Activated CD8-positive, alpha-beta memory T cell treated with anti-CD3 and anti-CD28 coated beads for 36 hours (primary cell): ENCODE measurements around the gene SCGB1D2. TPM values are rescaled to one million over a fixed set of nuclear protein-coding genes. Genes with fewer than 3 reads are reported as not detected.
"Not testable (repeated sequence)": the region's sequence is repeated elsewhere in the genome, so short reads cannot be mapped to it uniquely, and the experiment has no call there.

Source experiments
- CTCF ChIA-PET: fragments of 350-600 bp; sonication (Branson Sonifier 250); formaldehyde crosslinking; loops from one replicate; lab custom pipeline; 2021; ENCODE audit warnings: antibody characterized with exemption; lab: Charles Lee
- POLR2A ChIA-PET: fragments of 350-600 bp; sonication (Branson Sonifier 250); formaldehyde crosslinking; loops from one replicate; lab custom pipeline; 2021; ENCODE audit warnings: antibody characterized with exemption; lab: Charles Lee
- total RNA-seq, 2 experiments: library from RNA; stranded (reverse); gene quantifications; one replicate each; pipeline ENCODE4 v1.2.3, GENCODE V29; 2021

SCGB1D2 gene, protein sequence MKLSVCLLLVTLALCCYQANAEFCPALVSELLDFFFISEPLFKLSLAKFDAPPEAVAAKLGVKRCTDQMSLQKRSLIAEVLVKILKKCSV
- not detected for total RNA-seq

DNA sequence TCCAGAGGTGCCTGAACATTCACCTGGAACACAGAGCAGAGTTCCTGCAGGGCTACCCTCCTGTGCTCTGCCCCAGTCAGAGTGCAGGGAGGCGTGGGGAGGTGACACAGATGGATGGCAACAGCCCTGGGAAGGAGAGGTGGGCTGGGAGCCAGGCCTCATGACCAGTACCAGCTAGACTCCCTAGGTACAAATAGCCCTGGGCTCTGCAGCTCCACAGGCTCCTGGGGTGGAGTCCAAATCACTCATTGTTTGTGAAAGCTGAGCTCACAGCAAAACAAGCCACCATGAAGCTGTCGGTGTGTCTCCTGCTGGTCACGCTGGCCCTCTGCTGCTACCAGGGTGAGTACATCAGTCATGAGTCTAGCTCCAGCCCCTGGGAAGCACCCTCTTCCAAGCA lies at the start of gene SCGB1D2:
Gene SCGB1D2, plus strand, starts transcription at position 219 of the 400 bp plus-strand sequence. Its CDS starts 69 bp downstream, at position 288.
- CTCF ChIA-PET, result interaction anchor here (0.7 kb wide), 1 partner anchor 69 kb away, joined by 3 read pairs; no protein-coding TSS in a partner anchor
- POLR2A ChIA-PET, result no interaction called here

DNA sequence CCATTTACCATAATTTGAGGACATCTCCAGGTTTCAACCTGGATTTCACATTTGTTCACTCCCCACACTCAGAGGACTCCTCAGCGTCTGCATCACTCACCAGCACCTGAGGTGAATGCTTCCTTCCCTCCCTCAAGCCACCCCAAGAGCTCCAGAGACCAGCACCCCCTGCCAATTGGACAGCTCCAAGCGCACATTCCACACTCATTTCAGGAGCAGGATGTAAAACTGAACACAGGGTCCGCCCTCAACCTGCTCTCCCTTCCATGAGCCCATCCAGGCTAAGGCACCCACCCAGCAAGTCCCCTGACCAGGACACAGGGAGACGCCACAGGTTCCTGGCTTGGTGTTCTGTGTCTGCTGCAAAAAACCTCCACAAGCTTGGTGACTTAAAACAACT lies 48.1 kb upstream of the SCGB1D2 start:
- ChIA-PET POLR2A (no interaction called here), CTCF (no interaction called here)

DNA sequence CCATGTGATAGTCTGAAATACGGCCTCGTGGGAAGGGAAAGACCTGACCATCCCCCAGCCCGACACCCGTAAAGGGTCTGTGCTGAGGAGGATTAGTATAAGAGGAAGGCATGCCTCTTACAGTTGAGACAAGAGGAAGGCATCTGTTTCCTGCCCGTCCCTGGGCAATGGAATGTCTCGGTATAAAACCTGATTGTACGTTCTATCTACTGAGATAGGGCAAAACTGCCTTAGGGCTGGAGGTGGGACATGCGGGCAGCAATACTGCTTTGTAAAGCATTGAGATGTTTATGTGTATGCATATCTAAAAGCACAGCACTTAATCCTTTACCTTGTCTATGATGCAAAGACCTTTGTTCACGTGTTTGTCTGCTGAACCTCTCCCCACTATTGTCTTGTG lies 47.0 kb upstream of the SCGB1D2 start:
- POLR2A ChIA-PET, CTCF ChIA-PET: not testable (repeated sequence)

DNA sequence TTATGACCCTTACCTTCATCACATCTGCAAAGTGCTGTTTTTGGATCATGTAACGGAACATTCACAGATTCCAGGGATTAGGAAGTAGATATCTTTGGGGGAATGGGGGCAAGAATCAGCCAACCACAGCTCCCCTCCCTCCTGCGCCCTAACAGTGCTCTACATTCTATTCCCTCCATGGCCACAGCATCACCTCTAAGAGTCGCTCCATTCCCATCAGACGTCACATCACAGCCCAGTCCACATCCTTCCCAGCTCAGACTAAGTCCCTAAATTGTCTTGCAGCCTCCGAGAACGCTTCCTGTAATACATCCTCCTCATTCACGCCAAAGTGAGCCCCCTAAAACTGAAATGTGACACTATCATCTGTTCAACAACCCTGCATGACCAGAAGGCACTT lies 46.1 kb upstream of the SCGB1D2 start:
- CTCF ChIA-PET, result no interaction called here
- POLR2A ChIA-PET, result no interaction called here

DNA sequence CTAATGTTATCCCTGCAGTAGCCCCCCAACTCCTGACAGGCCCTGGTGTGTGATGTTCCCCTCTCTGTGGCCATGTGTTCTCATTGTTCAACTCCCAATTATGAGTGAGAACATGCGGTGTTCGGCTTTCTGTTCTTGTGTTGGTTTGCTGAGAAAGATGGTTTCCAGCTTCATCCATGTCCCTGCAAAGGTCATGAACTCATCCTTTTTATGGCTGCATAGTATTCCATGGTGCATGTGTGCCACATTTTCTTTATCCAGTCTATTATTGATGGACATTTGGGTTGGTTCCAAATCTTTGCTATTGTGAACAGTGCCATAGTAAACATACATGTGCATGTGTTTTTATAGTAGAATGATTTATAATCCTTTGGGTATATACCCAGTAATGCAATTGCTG lies 44.6 kb upstream of the SCGB1D2 start:
- POLR2A ChIA-PET, CTCF ChIA-PET: not testable (repeated sequence)

DNA sequence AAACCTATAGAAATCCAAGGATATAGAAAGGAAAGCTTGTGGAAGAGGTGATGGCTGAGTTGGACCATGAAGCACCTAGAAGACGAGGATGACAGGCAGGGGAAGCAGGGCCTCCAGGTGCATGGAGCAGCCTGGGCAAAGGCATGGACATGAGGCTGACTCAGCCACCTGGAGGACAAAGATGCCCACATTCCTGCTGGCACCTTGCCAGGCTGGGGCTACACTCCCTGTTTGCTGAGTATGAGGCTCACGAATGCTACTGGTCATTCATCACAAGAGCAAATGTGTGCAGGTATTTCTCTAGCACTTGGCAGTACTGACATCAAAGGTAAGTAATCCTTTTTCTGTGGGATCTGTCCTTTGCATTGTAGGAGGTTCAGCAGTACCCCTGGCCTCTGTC lies 40.7 kb upstream of the SCGB1D2 start:
- POLR2A ChIA-PET, result no interaction called here

DNA sequence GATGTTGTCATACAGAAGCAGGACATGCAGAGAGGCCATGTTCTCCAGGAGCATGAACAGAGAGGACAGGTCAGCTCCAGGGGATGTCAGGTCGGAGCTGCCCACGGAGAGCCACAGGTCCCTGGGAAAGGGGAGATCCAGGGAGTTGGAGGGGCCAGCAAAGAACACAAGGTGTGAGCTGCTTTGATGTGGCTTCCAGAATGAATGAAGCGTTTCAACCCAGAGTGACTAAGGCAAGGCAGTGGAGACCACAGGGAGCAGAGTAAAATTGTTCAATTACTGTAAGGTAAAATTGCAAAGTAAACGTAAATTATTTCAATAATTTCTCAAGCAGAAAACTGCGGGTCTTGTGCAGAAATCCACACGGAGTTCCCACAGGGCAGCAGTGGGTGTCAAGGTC lies 39.1 kb upstream of the SCGB1D2 start:
- CTCF ChIA-PET, result no interaction called here
- POLR2A ChIA-PET, result no interaction called here

More for the DNA sequence above, 40.7 kb upstream of the SCGB1D2 start:
- CTCF ChIA-PET, result no interaction called here

DNA sequence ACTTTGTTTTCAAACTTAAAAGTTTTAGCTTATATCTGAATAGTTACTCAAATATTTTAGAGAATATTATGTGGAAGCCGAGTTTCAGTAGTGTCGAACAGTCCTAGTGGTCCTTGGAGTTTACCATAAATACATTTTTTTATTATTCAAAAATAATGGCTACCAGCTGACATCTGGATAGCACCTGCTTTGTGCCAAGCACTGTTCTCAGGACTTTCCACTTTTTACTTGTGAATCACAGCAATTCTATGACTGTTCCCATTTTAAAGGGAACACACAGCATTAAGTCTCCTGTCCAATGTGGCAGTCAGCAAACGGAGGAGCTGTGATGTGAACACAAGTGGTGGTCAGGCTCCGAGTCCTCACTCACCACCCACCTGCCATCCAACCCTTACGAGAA lies 37.6 kb upstream of the SCGB1D2 start:
- CTCF ChIA-PET, result interaction anchor here (0.7 kb wide), 1 partner anchor 726 kb away, joined by 3 read pairs; no protein-coding TSS in a partner anchor
- POLR2A ChIA-PET, result no interaction called here

DNA sequence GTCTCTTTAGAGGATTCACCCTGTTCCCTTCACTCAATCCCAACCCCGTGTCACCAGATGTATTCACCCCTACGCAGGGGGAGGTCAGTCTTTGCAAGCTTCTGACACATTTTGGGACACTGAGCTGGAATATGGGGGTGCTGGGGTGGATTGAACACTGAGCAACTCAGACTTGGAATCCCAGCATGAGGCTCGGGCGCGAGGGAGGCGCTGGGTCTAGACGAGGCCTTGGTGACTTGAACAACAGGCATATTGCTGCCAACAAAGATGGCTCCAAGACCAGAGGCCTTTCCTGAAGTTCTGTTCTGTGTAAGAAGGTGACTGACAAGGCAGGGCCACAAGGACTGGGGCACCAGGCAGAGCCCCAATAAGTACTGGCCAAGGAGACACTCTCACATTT lies 36.6 kb upstream of the SCGB1D2 start:
- CTCF ChIA-PET, result no interaction called here
- POLR2A ChIA-PET, result no interaction called here

DNA sequence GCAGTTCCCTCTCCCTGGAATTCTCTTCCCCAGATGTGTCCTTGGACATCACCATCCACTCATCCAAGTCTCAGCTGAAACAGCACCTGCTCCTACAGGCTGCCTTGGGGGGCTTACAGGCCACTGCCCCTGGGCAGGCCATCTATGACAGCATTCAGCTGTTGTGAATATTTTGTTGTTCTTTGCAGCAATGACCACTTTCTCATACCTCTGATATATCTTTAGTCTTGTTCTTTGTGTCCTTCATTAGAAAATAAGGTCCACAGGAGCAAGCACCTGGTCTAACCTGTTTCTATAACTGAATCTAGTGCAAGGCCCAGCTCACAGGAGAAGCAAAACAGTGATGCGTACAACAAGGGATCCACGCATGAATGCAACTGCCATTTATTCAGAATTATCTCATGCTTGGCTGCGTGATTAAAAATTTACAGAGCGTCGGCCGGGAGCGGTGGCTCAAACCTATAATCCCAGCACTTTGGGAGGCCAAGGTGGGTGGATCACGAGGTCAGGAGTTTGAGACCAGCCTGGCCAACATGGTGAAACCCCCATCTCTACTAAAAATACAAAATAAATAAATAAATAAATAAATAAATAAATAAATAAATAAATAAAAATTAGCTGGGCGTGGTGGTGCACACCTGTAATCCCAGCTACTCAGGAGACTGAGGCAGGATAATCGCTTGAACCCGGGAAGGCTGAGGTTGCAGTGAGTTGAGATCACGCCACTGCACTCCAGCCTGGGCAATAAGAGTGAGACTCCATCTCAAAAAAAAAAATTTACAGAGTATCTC lies 35.6 kb upstream of the SCGB1D2 start:
- POLR2A ChIA-PET, CTCF ChIA-PET: not testable (repeated sequence)

DNA sequence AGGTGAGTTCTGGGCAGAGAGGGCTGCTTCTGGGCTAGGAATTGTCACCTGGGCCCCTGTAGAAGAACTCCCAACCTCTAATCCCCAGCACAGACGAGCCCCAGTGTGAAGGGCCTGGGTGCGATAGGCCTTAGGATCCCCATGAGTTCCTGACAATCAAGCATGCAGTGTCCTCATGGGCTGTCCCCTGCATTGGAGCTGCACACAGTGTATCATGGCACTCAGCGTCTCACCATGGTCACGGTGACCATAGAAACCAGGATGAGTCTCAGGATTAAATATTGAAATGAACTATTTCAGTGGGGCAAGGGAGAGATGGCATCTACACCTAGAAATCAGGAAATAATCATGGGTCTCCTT lies 33.3 kb upstream of the SCGB1D2 start:
- ChIA-PET POLR2A (no interaction called here), CTCF (no interaction called here)

DNA sequence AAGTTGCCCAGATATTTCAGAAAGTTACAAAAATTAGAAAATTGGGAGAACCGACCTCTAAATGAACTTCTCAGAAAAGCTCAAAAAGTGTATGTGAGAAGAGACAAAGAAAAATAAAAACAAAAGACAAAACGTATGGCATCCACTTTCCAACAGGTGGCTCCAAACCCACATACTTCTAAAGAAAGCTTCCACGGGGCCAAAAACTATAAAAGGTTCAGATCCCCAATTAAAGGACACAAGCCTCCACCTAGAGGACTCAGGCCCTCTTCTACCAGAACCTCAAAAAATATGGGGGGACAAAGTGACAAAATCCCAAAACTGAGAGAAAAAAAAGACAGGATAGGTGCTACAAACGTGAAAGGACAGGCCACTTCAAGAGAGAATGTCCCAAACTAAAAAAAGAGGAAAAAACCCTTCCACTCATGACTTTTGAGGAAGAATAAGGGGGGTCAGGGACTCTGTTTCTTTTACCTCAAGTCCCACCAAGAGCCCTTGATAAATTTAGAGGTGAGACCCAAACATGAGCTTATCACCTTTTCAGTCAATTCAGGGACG lies 24.8 kb upstream of the SCGB1D2 start:
- CTCF ChIA-PET, result interaction anchor here (0.6 to 1.1 kb wide), 2 partner anchors 94 to 171 kb away, joined by 4 to 6 read pairs; no protein-coding TSS in a partner anchor
- POLR2A ChIA-PET, result interaction anchor here (0.6 kb wide), 1 partner anchor 94 kb away, joined by 15 read pairs; no protein-coding TSS in a partner anchor

DNA sequence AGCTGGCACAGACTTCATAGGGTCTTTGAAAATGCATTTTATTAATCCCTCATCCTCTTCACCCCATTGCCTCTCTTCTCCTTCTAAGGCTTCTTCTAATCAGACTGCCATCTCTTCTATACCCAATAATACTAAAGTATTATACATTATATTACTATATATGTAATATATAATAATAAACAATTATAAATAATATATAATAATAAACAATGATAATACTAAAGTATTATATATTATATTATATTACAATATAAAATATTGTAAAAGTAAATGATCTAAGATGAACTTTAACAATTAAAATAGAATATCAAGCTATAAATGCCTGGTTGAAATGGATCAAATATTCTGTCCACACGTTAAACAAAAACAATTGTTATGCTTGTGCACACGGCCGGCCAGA lies 20.5 kb upstream of the SCGB1D2 start:
- ChIA-PET POLR2A (no interaction called here), CTCF (interaction anchor here (0.5 kb wide), 1 partner anchor 90 kb away, joined by 3 read pairs; no protein-coding TSS in a partner anchor)

DNA sequence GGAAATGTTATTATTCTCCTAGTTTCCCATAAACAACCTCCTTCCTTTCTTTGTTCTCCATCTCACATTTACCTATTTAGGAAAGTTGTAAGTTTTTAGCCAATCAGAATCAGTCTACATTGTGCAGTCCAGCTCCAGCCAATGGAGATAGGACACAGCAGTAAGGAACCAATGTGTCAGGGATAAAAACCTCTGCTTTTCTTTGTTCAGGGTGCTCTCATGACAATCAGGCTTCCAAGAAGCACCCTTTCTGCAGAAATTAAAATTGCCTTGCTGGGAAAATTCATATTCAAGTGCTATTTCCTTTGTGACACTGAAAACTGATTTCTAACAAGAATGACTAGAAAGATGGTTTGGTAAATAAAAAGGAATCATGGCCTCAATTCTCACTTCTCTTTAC lies 18.9 kb upstream of the SCGB1D2 start:
- ChIA-PET CTCF (no interaction called here), POLR2A (no interaction called here)

DNA sequence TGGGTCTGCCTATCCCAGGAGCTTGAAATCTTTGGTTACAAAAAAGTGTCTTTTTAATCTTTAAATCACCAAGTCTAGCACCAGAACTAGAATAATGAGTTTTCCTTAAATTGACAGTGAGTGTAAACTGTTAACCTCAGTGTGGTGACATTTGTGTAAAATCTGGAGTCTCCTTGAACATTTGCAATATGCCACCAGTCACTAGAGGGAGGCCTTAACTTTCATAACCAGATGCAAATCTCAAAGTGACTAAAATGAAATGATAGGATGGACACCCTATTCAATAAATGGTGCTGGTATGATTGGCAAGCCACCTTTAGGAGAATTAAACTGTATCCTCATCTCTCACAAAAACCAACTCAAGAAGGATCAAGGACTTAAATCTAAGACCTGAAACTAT lies 8.3 kb upstream of the SCGB1D2 start:
- POLR2A ChIA-PET, result no interaction called here
- CTCF ChIA-PET, result no interaction called here

DNA sequence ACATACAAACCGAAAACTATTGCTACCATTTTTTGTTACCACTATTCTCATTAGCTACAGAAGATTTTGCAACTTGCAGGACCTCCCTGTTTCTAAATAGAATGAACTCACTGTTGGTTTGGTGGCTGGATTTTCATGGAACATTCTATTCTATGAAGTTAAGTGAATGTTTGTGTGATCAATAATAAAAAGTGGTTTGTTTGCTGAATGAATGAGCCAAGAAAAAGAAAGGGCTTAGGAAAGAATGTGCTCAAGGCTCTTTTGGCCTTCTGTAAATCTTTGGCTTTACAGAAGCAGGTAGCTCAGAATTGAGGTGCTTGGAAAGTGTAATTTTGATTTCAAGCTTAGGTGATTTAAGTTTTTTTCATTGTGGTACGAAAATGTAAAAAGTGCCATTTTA lies 5.9 kb upstream of the SCGB1D2 start:
- POLR2A ChIA-PET, result no interaction called here
- CTCF ChIA-PET, result no interaction called here

DNA sequence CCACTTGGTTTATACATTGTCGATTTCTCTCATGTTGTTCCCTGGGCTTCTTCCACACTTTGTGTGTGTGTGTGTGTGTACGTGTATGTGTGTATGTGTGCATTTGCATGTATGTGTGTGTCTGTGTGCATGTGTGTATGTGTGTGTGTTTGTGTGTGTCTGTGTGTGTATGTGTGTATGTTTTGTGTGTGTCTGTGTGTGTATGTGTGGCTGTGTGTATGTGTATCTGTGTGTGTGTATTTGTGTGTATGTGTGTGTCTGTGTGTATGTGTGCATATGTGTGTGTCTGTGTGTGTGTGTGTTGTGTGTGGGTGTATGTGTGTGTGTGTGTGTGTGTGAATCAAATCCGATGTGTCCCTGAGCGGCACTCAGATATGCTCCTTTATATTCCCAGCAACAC lies 4.5 kb upstream of the SCGB1D2 start:
- POLR2A ChIA-PET, result no interaction called here
- CTCF ChIA-PET, result interaction anchor here (0.7 kb wide), 1 partner anchor 29 kb away, joined by 3 read pairs; no protein-coding TSS in a partner anchor

DNA sequence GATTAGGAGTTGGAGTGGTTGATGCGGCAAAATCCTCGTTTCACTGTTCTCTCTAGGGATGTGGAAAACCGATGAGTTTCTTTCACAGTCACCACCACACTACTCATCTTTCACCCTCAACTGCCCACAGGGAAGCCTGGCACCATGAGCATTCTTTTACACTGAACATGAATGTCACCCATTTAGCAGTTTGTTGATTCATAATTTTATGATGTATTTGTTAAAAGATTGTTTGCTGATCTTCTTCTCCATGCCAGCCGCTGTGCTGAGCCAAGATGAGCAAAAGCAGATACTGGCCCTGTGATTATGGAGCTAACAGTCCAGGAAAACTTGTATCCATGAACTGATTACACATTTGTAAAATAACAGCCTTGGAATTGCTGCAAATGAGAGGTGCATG lies 3.9 kb upstream of the SCGB1D2 start:
- CTCF ChIA-PET, result interaction anchor here (0.7 kb wide), 1 partner anchor 28 kb away, joined by 3 read pairs; no protein-coding TSS in a partner anchor
- POLR2A ChIA-PET, result no interaction called here

DNA sequence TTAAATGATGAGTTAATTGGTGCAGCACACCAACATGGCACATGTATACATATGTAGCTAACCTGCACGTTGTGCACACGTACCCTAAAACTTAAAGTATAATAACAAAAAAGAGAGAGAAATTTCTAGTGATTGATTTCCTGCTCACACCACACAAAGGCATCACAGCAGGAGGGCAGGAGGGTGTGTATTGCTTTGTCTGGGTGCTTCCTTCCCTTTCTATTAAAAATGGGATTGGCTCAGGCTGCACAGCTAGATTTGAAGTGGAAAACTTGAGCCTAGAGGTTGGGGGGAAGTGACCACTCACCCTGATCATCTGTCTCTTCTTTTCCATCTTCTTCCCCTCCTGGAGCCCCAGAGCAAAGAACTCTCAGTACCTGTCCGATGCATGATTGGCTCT lies 944 bp upstream of the SCGB1D2 start:
- CTCF ChIA-PET, result no interaction called here
- POLR2A ChIA-PET, result no interaction called here

DNA sequence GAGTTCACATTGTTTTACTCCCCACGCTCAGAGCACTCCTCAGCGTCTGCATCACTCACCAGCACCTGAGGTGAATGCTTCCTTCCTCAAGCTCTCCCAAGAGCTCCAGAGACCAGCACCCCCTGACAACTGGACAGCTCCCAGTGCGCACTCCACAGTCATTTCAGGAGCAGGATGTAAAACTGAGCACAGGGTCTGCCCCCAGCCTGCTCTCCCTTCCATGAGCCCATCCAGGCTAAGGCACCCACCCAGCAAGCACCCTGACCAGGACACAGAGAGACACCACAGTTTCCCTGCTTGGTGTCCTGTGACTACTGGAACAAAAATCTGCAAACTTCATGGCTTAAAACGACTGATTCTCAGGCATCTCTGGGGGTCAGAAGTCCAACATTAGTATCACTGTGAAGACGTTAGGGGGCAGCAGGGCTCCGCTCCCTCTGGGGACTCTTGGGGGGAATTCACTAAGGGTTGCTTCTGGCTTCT lies 3.3 kb downstream of the SCGB1D2 start:
- ChIA-PET POLR2A (no interaction called here), CTCF (no interaction called here)

DNA sequence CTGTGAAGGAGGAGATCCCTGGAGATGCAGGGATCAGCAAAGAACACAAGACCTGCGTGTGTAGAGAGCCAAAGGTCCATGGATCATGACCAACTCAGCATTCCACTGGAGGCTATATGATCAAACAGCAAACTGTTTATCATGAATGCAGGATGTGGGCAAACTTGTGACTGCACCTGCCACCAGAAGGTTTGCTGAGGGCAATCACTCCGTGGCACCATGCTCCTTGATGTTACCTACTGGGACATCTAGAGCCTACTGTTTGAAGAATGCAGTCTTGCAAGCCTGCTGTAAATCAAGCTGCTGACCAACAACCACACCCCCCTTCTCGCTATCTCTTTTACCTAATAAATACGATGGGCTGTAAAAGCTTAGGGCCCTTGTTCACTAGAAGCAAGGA lies 9.7 kb downstream of the SCGB1D2 start:
- CTCF ChIA-PET, result no interaction called here

More for the DNA sequence above, 9.7 kb downstream of the SCGB1D2 start:
- POLR2A ChIA-PET, result no interaction called here
